HepG2 (cell line): Measurements from ENCODE around the gene LRRC74A. TPM values are rescaled to one million over a fixed set of nuclear protein-coding genes. Genes with fewer than 3 reads are reported as not detected.

Experiments
- KIAA2018 ChIP-seq: sonication (generic); formaldehyde crosslinking; IDR thresholded peaks from 2 replicates; pipeline ENCODE4 v1.5.0; 2020; ENCODE audit warnings: mild to moderate bottlenecking, missing genetic modification reagents, borderline replicate concordance
- NR0B2 ChIP-seq: sonication (generic); formaldehyde crosslinking; IDR thresholded peaks from 2 replicates; pipeline ENCODE4 v1.4.0; 2020; ENCODE audit warnings: mild to moderate bottlenecking, missing genetic modification reagents
- RBAK ChIP-seq: sonication (generic); formaldehyde crosslinking; IDR thresholded peaks from 2 replicates; pipeline ENCODE4 v1.5.1; 2020; ENCODE audit warnings: mild to moderate bottlenecking, missing genetic modification reagents
- RBM22 ChIP-seq: fragments of 200-400 bp; formaldehyde crosslinking; optimal IDR thresholded peaks from 2 replicates; pipeline ENCODE3; 2017; ENCODE audit warnings: mild to moderate bottlenecking, low read length, moderate library complexity
- SOX6 ChIP-seq, 2 experiments: fragments of 450-650 bp in 1 of 2; sonication (generic) in 1 of 2; formaldehyde crosslinking in 1 of 2; IDR thresholded peaks; 2 replicates each; pipeline versions ENCODE4 v1.4.0 to v1.6.1; 2017 to 2020; ENCODE audit warnings: antibody characterized with exemption in 1 of 2, mild to moderate bottlenecking in 1 of 2, missing genetic modification reagents in 1 of 2
- TARDBP ChIP-seq: sonication (generic); formaldehyde crosslinking; IDR thresholded peaks from 2 replicates; pipeline ENCODE4 v1.8.0; 2022; ENCODE audit warnings: mild to moderate bottlenecking, missing genetic modification reagents
- TBP ChIP-seq: sonication (generic); formaldehyde crosslinking; IDR thresholded peaks from 2 replicates; pipeline ENCODE4 v1.5.0; 2020; ENCODE audit warnings: missing genetic modification reagents
- TEAD3 ChIP-seq: optimal IDR thresholded peaks from 2 replicates; pipeline ENCODE3; 2016; ENCODE audit warnings: borderline replicate concordance
- ZKSCAN1 ChIP-seq: fragments of 150-350 bp; IDR thresholded peaks from 2 replicates; pipeline ENCODE4 v1.6.1; 2014; ENCODE audit warnings: low read length
- ZMYM4 ChIP-seq: sonication (generic); formaldehyde crosslinking; IDR thresholded peaks from 2 replicates; pipeline ENCODE4 v1.8.1; 2023; ENCODE audit warnings: mild to moderate bottlenecking, missing genetic modification reagents
- ZNF503 ChIP-seq: sonication (generic); formaldehyde crosslinking; IDR thresholded peaks from 2 replicates; pipeline ENCODE4 v1.4.0; 2020; ENCODE audit warnings: missing genetic modification reagents
- ZNF614 ChIP-seq: IDR thresholded peaks from 2 replicates; pipeline ENCODE4 v1.6.1; 2018; ENCODE audit warnings: missing biosample characterization, missing genetic modification reagents, inconsistent platforms, borderline replicate concordance
- ZNF772 ChIP-seq: sonication (generic); formaldehyde crosslinking; IDR thresholded peaks from 2 replicates; pipeline ENCODE4 v1.5.0; 2020; ENCODE audit warnings: mild to moderate bottlenecking, missing genetic modification reagents
- ZNF83 ChIP-seq: sonication (generic); formaldehyde crosslinking; IDR thresholded peaks from 2 replicates; pipeline ENCODE4 v1.4.0; 2020; ENCODE audit warnings: missing genetic modification reagents, mild to moderate bottlenecking, borderline replicate concordance
- polyA plus RNA-seq, 8 experiments: library from polyadenylated mRNA; depleted of rRNA in 3 of 8; stranded (reverse) in 7 of 8; unstranded in 1 of 8; fragments of >200 nt; fragmentation: Illumina TruSeq in 4 of 8; extraction: Trizol in 4 of 8; gene quantifications; 2 replicates each; pipeline versions ENCODE4 v1.2.1 to v1.2.3, GENCODE V29; 2011 to 2016; ENCODE audit warnings: low read depth in 4 of 8, missing spikeins in 1 of 8, mixed read lengths in 1 of 8; ENCODE audit not compliant: insufficient read depth in 1 of 8
- total RNA-seq, 5 experiments: library from RNA; depleted of rRNA; stranded (reverse); fragments of >200 nt; fragmentation: Illumina TruSeq; extraction: Trizol; gene quantifications; 2 replicates each; pipeline ENCODE4 v1.2.3, GENCODE V29; 2016; ENCODE audit warnings: low read depth in 1 of 5
- TF ChIP-seq, protein P1 (sequence below): sonication (generic); formaldehyde crosslinking; IDR thresholded peaks from 2 replicates; pipeline ENCODE4 v1.8.1; 2023; ENCODE audit warnings: mild to moderate bottlenecking, moderate library complexity, missing genetic modification reagents

The LRRC74A gene
- total and polyA plus RNA-seq, 2 of the 13 experiments (the other 11 are each of a cell fraction or from before 2014, with no cell fraction given), result not detected

- peak; percentile 51; the same call in 1 of the 2 replicates for TF ChIP-seq KIAA2018 (CRISPR knock-in tag)
- TF ChIP-seq RBM22, result peak; percentile 85
- 0 out of 2 replicates have a peak, but pooled peaks have one; percentile 22 for TF ChIP-seq ZNF83 (CRISPR knock-in tag)
- TF ChIP-seq TBP (CRISPR knock-in tag), result no peak
- TF ChIP-seq RBAK (CRISPR knock-in tag), result no peak
- TF ChIP-seq ZNF614 (CRISPR knock-in tag), result peak; percentile 62; the same call in 1 of the 2 replicates
- TF ChIP-seq, protein P1, sequence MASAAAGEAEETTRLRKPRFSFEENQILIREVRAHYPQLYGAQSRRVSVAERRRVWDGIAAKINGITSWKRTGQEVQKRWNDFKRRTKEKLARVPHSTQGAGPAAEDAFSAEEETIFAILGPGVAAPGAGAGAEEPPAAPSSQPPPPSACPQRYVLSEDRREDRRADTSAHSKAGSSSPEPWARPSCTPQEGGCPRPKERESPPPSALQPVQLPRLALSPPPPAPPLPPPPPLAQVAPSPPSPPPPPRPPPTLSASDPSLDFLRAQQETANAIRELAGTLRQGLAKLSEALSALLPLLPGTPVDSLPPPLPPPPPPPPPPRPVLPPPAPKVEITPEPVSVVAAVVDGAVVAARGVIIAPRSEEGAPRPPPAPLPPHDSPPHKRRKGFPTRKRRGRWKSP (CRISPR knock-in tag), result peak; percentile 81; the same call in 1 of the 2 replicates
- peak; percentile 80 for TF ChIP-seq ZNF772
- peak; percentile 96 for TF ChIP-seq ZMYM4
- TF ChIP-seq ZKSCAN1, result peak; percentile 87; the same call in 1 of the 2 replicates
- peak; percentile 58 for TF ChIP-seq TEAD3 (CRISPR knock-in tag)
- TF ChIP-seq SOX6 (IDR thresholded peaks at IDR 0.05), result no peak
- TF ChIP-seq SOX6 (CRISPR knock-in tag; IDR thresholded peaks at IDR 0.05), result peak; percentile 15; the same call in 1 of the 2 replicates
- peak; percentile 64; the same call in 1 of the 2 replicates for TF ChIP-seq ZNF503 (CRISPR knock-in tag)
- TF ChIP-seq NR0B2 (CRISPR knock-in tag), result peak; percentile 80; the same call in 1 of the 2 replicates
- 0 out of 2 replicates have a peak, but pooled peaks have one; percentile 72 for TF ChIP-seq TARDBP (CRISPR knock-in tag)
Measured at GRCh38 chr14:76812422-76813383, 13.5 kb upstream of the LRRC74A start, which contains the start of gene ANGEL1 (continued).
